PC-3 (cell line): ENCODE measurements around the gene SBSN.

Experiments used
- EZH2 ChIP-seq: fragments of 300-600 bp; sonication (generic); IDR thresholded peaks from one replicate; pipeline ENCODE4 v1.6.1; 2017; ENCODE audit warnings: antibody characterized with exemption, mild to moderate bottlenecking, low read length; ENCODE audit not compliant: unreplicated experiment
- EZH2phosphoT487 ChIP-seq: fragments of 300-600 bp; sonication (generic); IDR thresholded peaks from 2 replicates; pipeline ENCODE4 v1.6.1; 2018; ENCODE audit warnings: mild to moderate bottlenecking, antibody characterized with exemption, low read length, borderline replicate concordance
- TF ChIP-seq, protein P1 (sequence below): fragments of 300-600 bp; sonication (generic); conservative IDR thresholded peaks from 2 replicates; pipeline ENCODE4 v1.5.1; 2017; ENCODE audit warnings: antibody characterized with exemption, low read depth, mild to moderate bottlenecking, low read length

DNA sequence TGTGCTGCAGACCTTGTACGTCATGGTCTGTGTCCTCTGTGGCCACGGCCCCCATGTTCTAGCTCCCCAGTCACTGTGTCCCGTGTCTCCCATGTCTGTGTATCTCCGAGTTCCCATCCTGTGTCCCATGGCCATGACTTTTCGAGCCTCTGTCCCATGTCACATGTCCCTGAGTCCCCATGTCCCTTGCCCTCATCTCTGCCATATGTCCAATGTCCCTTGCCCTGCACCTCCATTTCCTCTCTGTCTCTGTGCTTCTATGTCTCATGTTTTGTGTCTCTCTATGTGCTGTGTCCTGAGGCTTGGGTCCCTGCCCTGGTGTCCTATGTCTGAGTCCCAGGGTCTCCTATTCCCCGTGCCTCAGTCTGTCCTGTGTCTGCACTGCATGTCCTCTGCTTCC, 33.3 kb upstream of the SBSN start:
- TF ChIP-seq EZH2 (no peak), EZH2phosphoT487 (no peak)
- TF ChIP-seq, protein P1, sequence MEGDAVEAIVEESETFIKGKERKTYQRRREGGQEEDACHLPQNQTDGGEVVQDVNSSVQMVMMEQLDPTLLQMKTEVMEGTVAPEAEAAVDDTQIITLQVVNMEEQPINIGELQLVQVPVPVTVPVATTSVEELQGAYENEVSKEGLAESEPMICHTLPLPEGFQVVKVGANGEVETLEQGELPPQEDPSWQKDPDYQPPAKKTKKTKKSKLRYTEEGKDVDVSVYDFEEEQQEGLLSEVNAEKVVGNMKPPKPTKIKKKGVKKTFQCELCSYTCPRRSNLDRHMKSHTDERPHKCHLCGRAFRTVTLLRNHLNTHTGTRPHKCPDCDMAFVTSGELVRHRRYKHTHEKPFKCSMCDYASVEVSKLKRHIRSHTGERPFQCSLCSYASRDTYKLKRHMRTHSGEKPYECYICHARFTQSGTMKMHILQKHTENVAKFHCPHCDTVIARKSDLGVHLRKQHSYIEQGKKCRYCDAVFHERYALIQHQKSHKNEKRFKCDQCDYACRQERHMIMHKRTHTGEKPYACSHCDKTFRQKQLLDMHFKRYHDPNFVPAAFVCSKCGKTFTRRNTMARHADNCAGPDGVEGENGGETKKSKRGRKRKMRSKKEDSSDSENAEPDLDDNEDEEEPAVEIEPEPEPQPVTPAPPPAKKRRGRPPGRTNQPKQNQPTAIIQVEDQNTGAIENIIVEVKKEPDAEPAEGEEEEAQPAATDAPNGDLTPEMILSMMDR: no peak
